Spleen (tissue), 11 donors: ENCODE data around the gene EBF4. TPM values are rescaled to one million over a fixed set of nuclear protein-coding genes. Genes with fewer than 3 reads are reported as not detected.

Experiments
- DNase-seq: peaks from one replicate; pipeline ENCODE4 v3.0.0-alpha.2; 2020
- H3K27ac ChIP-seq, 8 donors: fragments of 200-600 bp; sonication (generic) in 7 of 8; 1 replicate in 4 of 8; 2 replicates in 4 of 8; pipeline versions ENCODE4 v1.5.0 to v1.8.0; 2016 to 2021; ENCODE audit warnings: inconsistent platforms in 4 of 8, mild to moderate bottlenecking in 4 of 8, moderate library complexity in 1 of 8
- H3K27me3 ChIP-seq, 7 donors: fragments of 200-600 bp; sonication (generic) in 6 of 7; replicated peaks in 1 of 7; 1 replicate in 4 of 7; 2 replicates in 3 of 7; pipeline versions ENCODE4 v1.5.0 to v1.8.0; 2016 to 2021; ENCODE audit warnings: inconsistent platforms in 3 of 7, mild to moderate bottlenecking in 1 of 7
- H3K36me3 ChIP-seq, 6 donors: fragments of 200-600 bp; sonication (generic) in 5 of 6; 1 replicate in 4 of 6; 2 replicates in 2 of 6; pipeline versions ENCODE4 v1.5.0 to v1.8.0; 2016 to 2021; ENCODE audit warnings: inconsistent platforms in 2 of 6
- H3K4me1 ChIP-seq, 6 donors: fragments of 200-600 bp; sonication (generic) in 5 of 6; 1 replicate in 3 of 6; 2 replicates in 3 of 6; pipeline versions ENCODE4 v1.5.0 to v1.8.0; 2016 to 2021; ENCODE audit warnings: inconsistent platforms in 3 of 6
- H3K4me3 ChIP-seq, 8 donors: fragments of 200-600 bp; sonication (generic) in 7 of 8; 1 replicate in 4 of 8; 2 replicates in 4 of 8; pipeline versions ENCODE4 v1.5.0 to v1.8.0; 2016 to 2021; ENCODE audit warnings: inconsistent platforms in 4 of 8, mild to moderate bottlenecking in 4 of 8, moderate library complexity in 2 of 8
- H3K9me3 ChIP-seq, 8 donors: fragments of 200-600 bp; sonication (generic) in 7 of 8; 1 replicate in 4 of 8; 2 replicates in 4 of 8; pipeline versions ENCODE4 v1.5.0 to v1.8.0; 2016 to 2021; ENCODE audit warnings: inconsistent platforms in 4 of 8
- POLR2A ChIP-seq, 3 donors: fragments of 450-650 bp; IDR thresholded peaks; one replicate each; pipeline ENCODE4 v1.5.1; 2017; ENCODE audit warnings: antibody characterized with exemption in 3 of 3, mild to moderate bottlenecking in 1 of 3
- POLR2AphosphoS5 ChIP-seq, 3 donors: sonication (generic); formaldehyde crosslinking; IDR thresholded peaks; one replicate each; pipeline ENCODE4 v1.5.1; 2017; ENCODE audit warnings: antibody characterized with exemption in 3 of 3
- WGBS, 5 donors: extraction: QIAGEN DNeasy Blood & Tissue Kit in 3 of 5; methylation state at CpG; one replicate each; pipeline versions ENCODE4 v1.1.5 to v1.1.7; 2013 to 2018; 5-methylcytosine and 5-hydroxymethylcytosine counted together
- intact Hi-C: fragments of 100-400 bp; cut with DNase I; formaldehyde crosslinking; loops from one replicate; pipeline ENCODE4 v1.15.0; 2023; ENCODE audit warnings: low total_unique reads
- polyA plus RNA-seq, 3 donors: library from polyadenylated mRNA; stranded (reverse); fragments of 200-250 nt; gene quantifications; one replicate each; pipeline ENCODE4 v1.2.1, GENCODE V29; 2013
- total RNA-seq, 7 donors: library from RNA; depleted of rRNA in 3 of 7; stranded (reverse); fragments of >200 nt in 3 of 7; fragmentation: NEBNext Ultra II Directional in 4 of 7; extraction: Animal tissue kit (Norgen Biotek cat#: 25700) in 4 of 7; gene quantifications; one replicate each; pipeline versions ENCODE4 v1.1.0 to v1.2.1, GENCODE V29; 2016 to 2021
- TF ChIP-seq, protein P1 (sequence below), 11 experiments: fragments of 200-600 bp in 7 of 11; fragments of 450-650 bp in 4 of 11; sonication (generic) in 4 of 11; IDR thresholded peaks in 8 of 11; conservative IDR thresholded peaks in 3 of 11; 1 replicate in 7 of 11; 2 replicates in 4 of 11; pipeline versions ENCODE4 v1.4.0 to v1.8.0; 2016 to 2021; ENCODE audit warnings: antibody characterized with exemption in 11 of 11, inconsistent platforms in 4 of 11, mild to moderate bottlenecking in 1 of 11
- donor health status: healthy with polysubstance abuse.
- donor health status: DM: no; HTN: no; CAD: no; lungs with moderate emphysema.
- donor health status: DM: no; HTN: no; CAD: no.
- donor health status: Bipolar disorder and iron deficiency.
- donor health status: healthy.
- donor health status: DM: no; HTN: no; CAD: no.
- donor health status: DM: yes; HTN: yes; CAD: no.

The EBF4 gene
- total and polyA plus RNA-seq, 10 donors: 2.5 to 19.2 (median 6.4) TPM

DNA sequence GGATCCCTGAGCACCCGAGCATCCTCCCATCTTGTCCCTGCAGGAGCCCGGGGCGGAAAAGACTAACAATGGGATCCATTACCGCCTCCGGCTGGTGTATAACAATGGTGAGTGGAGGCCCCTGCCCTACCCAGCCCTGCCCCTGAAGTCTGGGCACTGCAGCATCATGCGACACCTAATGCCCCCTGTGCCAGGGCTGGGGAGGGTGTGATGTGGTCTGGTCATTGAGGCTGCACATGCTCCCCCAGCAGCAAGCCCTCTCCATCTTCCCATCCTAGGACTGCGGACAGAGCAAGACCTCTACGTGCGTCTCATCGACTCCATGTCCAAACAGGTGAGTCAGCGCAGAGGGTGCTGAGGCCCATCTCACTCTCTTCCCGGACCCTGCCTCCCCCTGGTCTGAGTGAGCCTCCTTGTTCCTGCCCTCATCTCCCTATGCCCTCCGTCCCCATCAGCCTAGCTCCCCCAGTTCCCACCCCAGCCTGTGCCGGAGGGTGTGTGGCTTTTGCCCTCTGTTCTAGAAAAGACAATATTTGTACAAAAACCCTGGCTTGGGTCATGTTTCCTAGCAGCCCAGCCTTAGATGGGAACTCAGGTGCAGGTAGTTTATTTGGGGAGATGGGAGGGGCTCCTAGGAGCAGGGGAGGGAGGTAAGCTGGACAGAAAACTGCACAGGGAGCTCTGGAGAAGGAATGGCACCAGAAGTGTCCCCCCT, 13.5 kb downstream of the EBF4 start:
- TF ChIP-seq POLR2AphosphoS5 (IDR thresholded peaks at IDR 0.05): no peak
- TF ChIP-seq POLR2A (IDR thresholded peaks at IDR 0.05): no peak
- intact Hi-C loops: no loop called here
- DNase-seq: peak; percentile 37
- H3K4me3 ChIP-seq: no peak overlapping the region
- no peaks in the 10 kb centered on the region for H3K9me3 ChIP-seq
- H3K27ac ChIP-seq: no peak overlapping the region
- H3K4me1 ChIP-seq: no peaks in the 10 kb centered on the region
- no peaks in the 10 kb centered on the region for H3K36me3 ChIP-seq
- H3K27me3 ChIP-seq: peaks cover 0 to 36% (median 0%) of the 10 kb centered on the region in 7 donors
- 90 to 97% (median 94%) methylated on average over 14 of the region's 14 CpGs for WGBS, 5 donors

DNA sequence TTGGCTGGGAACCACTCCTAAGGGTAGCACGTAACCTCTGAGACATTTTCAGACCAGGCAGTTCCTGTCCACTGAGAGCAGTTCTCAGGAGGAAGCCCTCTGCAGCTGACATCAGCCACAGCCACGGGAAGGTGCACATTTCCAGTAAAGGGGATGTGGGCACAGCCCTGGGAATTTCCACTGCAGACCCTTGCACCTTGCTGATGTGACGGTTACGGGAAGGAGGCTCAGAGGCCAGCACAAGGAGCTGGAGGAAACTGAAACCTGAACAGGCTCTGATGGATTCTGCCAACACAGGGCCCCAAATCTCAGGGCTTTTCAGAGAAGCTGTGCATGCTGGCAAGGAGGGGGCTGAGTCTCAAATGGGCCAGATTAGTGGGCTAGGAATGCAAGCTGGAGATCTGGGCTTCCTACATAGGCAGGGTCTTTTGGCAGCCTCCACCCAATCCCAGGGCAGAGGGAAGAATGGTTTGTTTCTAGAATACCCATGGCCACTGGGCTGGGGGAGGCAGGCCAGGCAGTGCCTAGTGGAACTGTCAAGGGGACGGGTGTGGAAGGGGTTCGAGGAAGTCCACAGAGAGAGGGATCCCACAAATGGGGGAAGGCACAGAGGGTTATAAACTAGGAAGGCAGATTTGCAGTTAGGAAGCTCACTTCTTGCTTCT, 14.2 kb downstream of the EBF4 start:
- Histone ChIP-seq H3K9me3 (no peaks in the 10 kb centered on the region), H3K36me3 (no peaks in the 10 kb centered on the region), H3K4me1 (no peaks in the 10 kb centered on the region), H3K4me3 (no peak overlapping the region), H3K27ac (no peak overlapping the region), H3K27me3 (peaks cover 0 to 29% (median 0%) of the 10 kb centered on the region in 7 donors)
- TF ChIP-seq POLR2AphosphoS5 (IDR thresholded peaks at IDR 0.05) (no peak), POLR2A (IDR thresholded peaks at IDR 0.05) (no peak)
- TF ChIP-seq, protein P1, sequence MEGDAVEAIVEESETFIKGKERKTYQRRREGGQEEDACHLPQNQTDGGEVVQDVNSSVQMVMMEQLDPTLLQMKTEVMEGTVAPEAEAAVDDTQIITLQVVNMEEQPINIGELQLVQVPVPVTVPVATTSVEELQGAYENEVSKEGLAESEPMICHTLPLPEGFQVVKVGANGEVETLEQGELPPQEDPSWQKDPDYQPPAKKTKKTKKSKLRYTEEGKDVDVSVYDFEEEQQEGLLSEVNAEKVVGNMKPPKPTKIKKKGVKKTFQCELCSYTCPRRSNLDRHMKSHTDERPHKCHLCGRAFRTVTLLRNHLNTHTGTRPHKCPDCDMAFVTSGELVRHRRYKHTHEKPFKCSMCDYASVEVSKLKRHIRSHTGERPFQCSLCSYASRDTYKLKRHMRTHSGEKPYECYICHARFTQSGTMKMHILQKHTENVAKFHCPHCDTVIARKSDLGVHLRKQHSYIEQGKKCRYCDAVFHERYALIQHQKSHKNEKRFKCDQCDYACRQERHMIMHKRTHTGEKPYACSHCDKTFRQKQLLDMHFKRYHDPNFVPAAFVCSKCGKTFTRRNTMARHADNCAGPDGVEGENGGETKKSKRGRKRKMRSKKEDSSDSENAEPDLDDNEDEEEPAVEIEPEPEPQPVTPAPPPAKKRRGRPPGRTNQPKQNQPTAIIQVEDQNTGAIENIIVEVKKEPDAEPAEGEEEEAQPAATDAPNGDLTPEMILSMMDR (IDR thresholded peaks at IDR 0.05 in 8 of 11, conservative IDR thresholded peaks at IDR 0.05 in 3 of 11): no peak
- WGBS, 5 donors: 35 to 48% (median 48%) methylated on average over 6 of the region's 6 CpGs
- intact Hi-C loops: no loop called here
- DNase-seq: no peak

DNA sequence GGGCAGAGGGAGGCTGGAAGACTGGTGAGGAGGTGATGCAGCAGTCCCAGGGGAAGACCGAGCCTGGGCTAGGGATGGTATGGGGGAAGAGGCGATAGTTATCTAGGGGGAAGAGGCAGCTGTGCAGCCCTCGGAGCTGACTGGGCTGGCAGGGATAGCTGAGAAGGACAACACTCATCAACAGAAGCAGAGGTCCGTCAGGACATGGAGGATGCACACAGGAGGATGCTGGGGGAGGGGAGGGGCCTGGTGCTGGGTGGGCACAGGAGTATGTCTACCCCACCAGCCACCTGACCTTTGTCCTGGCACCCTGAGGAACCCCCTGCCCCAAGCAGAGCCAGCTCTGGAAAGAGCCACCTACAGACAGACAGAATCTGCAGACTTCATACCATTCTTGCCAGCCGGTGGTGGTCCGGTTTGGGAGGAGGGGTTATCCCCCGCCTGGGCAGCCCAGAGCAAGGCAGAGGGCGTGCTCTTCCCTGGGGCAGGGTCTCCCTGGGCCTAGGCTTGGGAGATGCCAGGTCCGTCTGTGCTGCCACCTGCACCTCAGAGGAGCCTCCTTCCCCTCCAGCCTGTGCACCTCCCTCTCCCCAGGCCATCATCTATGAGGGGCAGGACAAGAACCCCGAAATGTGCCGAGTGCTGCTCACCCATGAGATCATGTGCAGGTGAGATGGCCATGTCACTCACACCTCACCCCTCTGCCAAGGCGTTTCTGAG, 14.9 kb downstream of the EBF4 start:
- intact Hi-C loops: no loop called here
- 78 to 90% (median 81%) methylated on average over 8 to 12 of the region's 12 CpGs for WGBS, 5 donors

DNA sequence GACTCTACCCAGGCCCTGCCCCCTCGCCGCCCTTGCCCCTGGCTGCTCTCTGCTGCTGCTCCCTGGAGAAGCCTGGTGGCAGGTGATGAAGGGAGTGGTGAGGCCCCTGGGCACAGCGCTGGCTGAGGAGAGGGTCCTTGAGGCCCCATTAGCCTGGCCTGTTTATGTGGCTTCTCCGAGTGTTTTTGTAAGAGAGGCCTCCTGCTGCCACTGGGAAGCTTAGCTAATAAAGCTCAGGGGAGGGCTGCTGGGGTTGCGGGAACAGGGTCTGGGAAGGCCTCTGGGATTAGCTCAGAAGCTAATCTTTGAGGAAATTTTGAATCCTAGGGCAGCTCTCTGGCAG, 15.5 kb downstream of the EBF4 start:
- no peaks in the 10 kb centered on the region for H3K36me3 ChIP-seq
- H3K27ac ChIP-seq: no peak overlapping the region
- WGBS, 5 donors: 88 to 98% (median 93%) methylated on average over 1 to 5 of the region's 5 CpGs
- H3K9me3 ChIP-seq: no peaks in the 10 kb centered on the region
- no peak for DNase-seq
- no peak overlapping the region for H3K4me3 ChIP-seq
- intact Hi-C loops: no loop called here
- no peaks in the 10 kb centered on the region for H3K4me1 ChIP-seq
- TF ChIP-seq POLR2A (IDR thresholded peaks at IDR 0.05) (no peak), POLR2AphosphoS5 (IDR thresholded peaks at IDR 0.05) (no peak)
- TF ChIP-seq, protein P1 (IDR thresholded peaks at IDR 0.05 in 8 of 11, conservative IDR thresholded peaks at IDR 0.05 in 3 of 11): no peak
- H3K27me3 ChIP-seq: peaks cover 0 to 32% (median 0%) of the 10 kb centered on the region in 7 donors

More for the DNA sequence above, 14.9 kb downstream of the EBF4 start:
- Histone ChIP-seq H3K36me3 (no peaks in the 10 kb centered on the region), H3K4me3 (no peak overlapping the region), H3K27ac (no peak overlapping the region), H3K4me1 (no peaks in the 10 kb centered on the region), H3K9me3 (no peaks in the 10 kb centered on the region), H3K27me3 (peaks cover 0 to 32% (median 0%) of the 10 kb centered on the region in 7 donors)
- DNase-seq: no peak
- TF ChIP-seq POLR2A (IDR thresholded peaks at IDR 0.05): no peak
- TF ChIP-seq POLR2AphosphoS5 (IDR thresholded peaks at IDR 0.05): no peak
- TF ChIP-seq, protein P1 (IDR thresholded peaks at IDR 0.05 in 8 of 11, conservative IDR thresholded peaks at IDR 0.05 in 3 of 11): no peak
